ENCODE data around the gene TCFL5. TPM values are rescaled to one million over a fixed set of nuclear protein-coding genes. Genes with fewer than 3 reads are reported as not detected.

Gene TCFL5
- total RNA-seq, 4 donors from 2014 or later: 12.3 to 29.7 (median 18.8) TPM

GRCh38 chr20:62831854-62832211 lies 29.8 kb downstream of the TCFL5 start:
- Histone ChIP-seq H3K4me3 (peak overlapping the region in 1 of 4 donors; percentile 8), H3K27ac (replicated peaks in 1 of 4) (peak overlapping the region in 2 of 4 donors; percentile 58 to 70), H3K27me3 (peaks cover 0 to 20% (median under 1%) of the 10 kb centered on the region in 4 donors), H3K36me3 (peaks cover 0 to 6% (median 0%) of the 10 kb centered on the region in 4 donors), H3K9me3 (no peaks in the 10 kb centered on the region), H3K4me1 (peaks cover 12 to 31% (median 20%) of the 10 kb centered on the region in 4 donors)
- 80% methylated on average over 6 of the region's 10 CpGs for WGBS
- intact Hi-C loops (cut with DNase I): no loop called here
- DNase-seq (ENCODE audit: extremely low spot score): no peak
- no peak for TF ChIP-seq EP300 (IDR thresholded peaks at IDR 0.05)
- no peak for TF ChIP-seq POLR2A (IDR thresholded peaks at IDR 0.05; ENCODE audit: low read depth)
- TF ChIP-seq, protein P1, sequence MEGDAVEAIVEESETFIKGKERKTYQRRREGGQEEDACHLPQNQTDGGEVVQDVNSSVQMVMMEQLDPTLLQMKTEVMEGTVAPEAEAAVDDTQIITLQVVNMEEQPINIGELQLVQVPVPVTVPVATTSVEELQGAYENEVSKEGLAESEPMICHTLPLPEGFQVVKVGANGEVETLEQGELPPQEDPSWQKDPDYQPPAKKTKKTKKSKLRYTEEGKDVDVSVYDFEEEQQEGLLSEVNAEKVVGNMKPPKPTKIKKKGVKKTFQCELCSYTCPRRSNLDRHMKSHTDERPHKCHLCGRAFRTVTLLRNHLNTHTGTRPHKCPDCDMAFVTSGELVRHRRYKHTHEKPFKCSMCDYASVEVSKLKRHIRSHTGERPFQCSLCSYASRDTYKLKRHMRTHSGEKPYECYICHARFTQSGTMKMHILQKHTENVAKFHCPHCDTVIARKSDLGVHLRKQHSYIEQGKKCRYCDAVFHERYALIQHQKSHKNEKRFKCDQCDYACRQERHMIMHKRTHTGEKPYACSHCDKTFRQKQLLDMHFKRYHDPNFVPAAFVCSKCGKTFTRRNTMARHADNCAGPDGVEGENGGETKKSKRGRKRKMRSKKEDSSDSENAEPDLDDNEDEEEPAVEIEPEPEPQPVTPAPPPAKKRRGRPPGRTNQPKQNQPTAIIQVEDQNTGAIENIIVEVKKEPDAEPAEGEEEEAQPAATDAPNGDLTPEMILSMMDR (IDR thresholded peaks at IDR 0.05): no peak
- no peak for TF ChIP-seq POLR2AphosphoS5 (IDR thresholded peaks at IDR 0.05)

DNA sequence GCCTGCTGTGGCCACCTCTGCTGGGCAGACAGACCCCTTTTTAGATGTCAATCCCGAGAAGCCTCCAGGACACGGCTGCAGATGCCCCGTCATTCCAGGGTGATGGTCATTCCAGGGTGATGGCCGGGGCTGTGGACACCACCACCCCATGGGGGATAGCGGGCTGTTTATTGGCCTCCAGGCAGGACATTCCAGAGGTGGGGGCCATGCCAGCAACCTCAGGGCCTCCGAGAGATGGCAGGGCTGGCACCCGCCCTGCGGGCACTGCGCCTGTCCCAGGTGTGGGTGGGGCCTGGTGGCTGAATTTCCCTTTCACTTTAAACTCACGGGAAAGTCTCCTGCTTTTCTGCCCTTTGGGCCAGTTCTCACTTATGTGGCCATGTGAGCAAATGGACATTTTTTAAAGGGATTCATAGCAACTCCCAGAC lies 30.2 kb downstream of the TCFL5 start:
- TF ChIP-seq POLR2AphosphoS5 (IDR thresholded peaks at IDR 0.05): no peak
- TF ChIP-seq, protein P1 (IDR thresholded peaks at IDR 0.05): no peak
- TF ChIP-seq EP300 (IDR thresholded peaks at IDR 0.05): no peak
- 87% methylated on average over 9 of the region's 10 CpGs for WGBS
- Histone ChIP-seq H3K27me3 (peaks cover 0 to 15% (median 0%) of the 10 kb centered on the region in 4 donors), H3K27ac (replicated peaks in 1 of 4) (peak overlapping the region in 2 of 4 donors; percentile 58 to 70), H3K4me1 (peaks cover 12 to 31% (median 20%) of the 10 kb centered on the region in 4 donors), H3K36me3 (peaks cover 0 to 6% (median 0%) of the 10 kb centered on the region in 4 donors), H3K9me3 (no peaks in the 10 kb centered on the region), H3K4me3 (no peak overlapping the region)
- no peak for DNase-seq (ENCODE audit: extremely low spot score)
- intact Hi-C loops (cut with DNase I): no loop called here

GRCh38 chr20:62830821-62831220 lies 30.8 kb downstream of the TCFL5 start:
- H3K9me3 ChIP-seq: no peaks in the 10 kb centered on the region
- peak overlapping the region in 1 of 4 donors; percentile 70 for H3K27ac ChIP-seq (replicated peaks in 1 of 4)
- intact Hi-C loops (cut with DNase I): no loop called here
- TF ChIP-seq, protein P1 (IDR thresholded peaks at IDR 0.05): no peak
- TF ChIP-seq POLR2A (IDR thresholded peaks at IDR 0.05; ENCODE audit: low read depth) (no peak), POLR2AphosphoS5 (IDR thresholded peaks at IDR 0.05) (no peak), EP300 (IDR thresholded peaks at IDR 0.05) (no peak)
- no peak overlapping the region for H3K4me3 ChIP-seq
- peaks cover 0 to 10% (median 0%) of the 10 kb centered on the region in 4 donors for H3K27me3 ChIP-seq
- DNase-seq (ENCODE audit: extremely low spot score): no peak
- H3K4me1 ChIP-seq: peaks cover 12 to 31% (median 20%) of the 10 kb centered on the region in 4 donors
- peaks cover 0 to 6% (median 0%) of the 10 kb centered on the region in 4 donors for H3K36me3 ChIP-seq
- 80% methylated on average over 3 of the region's 22 CpGs for WGBS

DNA sequence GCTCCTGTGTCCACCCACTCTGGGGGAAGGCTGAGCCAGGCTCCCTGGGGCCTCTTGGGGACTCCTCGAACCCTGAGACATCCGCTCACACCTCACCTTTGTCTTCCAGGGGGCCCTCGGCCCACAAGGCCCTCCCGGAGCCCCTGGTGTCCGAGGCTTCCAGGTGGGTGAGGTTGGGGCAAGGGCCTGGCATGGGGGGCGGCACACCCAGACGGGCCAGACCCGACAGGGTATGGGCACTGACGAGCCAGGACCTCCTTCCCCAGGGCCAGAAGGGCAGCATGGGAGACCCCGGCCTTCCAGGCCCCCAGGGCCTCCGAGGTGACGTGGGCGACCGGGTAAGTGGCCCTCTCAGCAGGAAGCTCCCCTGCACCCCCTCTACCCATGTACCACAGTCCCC lies 31.4 kb downstream of the TCFL5 start:
- Histone ChIP-seq H3K9me3 (no peaks in the 10 kb centered on the region), H3K4me1 (peaks cover 12 to 33% (median 21%) of the 10 kb centered on the region in 4 donors), H3K4me3 (no peak overlapping the region), H3K27ac (replicated peaks in 1 of 4) (no peak overlapping the region), H3K36me3 (peaks cover 0 to 6% (median 0%) of the 10 kb centered on the region in 4 donors), H3K27me3 (peaks cover 0 to 5% (median 0%) of the 10 kb centered on the region in 4 donors)
- WGBS: 91% methylated on average over 10 of the region's 14 CpGs
- no peak for DNase-seq (ENCODE audit: extremely low spot score)
- TF ChIP-seq EP300 (IDR thresholded peaks at IDR 0.05) (no peak), POLR2AphosphoS5 (IDR thresholded peaks at IDR 0.05) (no peak), POLR2A (IDR thresholded peaks at IDR 0.05; ENCODE audit: low read depth) (no peak)
- TF ChIP-seq, protein P1 (IDR thresholded peaks at IDR 0.05): no peak
- intact Hi-C loops (cut with DNase I): no loop called here
